Right cardiac atrium (tissue), 5 donors: ENCODE measurements around the gene SMIM28. TPM values are rescaled to one million over a fixed set of nuclear protein-coding genes. Genes with fewer than 3 reads are reported as not detected.

Experiments
- ATAC-seq, 2 donors: fragments of 200-7000 bp; cut with Tn5 transposase; one replicate each; pipeline versions ENCODE4 v1.8.0 to v1.9.1; 2020; ENCODE audit warnings: moderate library complexity in 2 of 2, mild to moderate bottlenecking in 1 of 2
- DNase-seq, 3 donors: peaks; one replicate each; pipeline ENCODE4 v3.0.0-alpha.2; 2020
- H3K27ac ChIP-seq: one replicate; pipeline ENCODE4 v1.5.1; 2013; ENCODE audit warnings: mild to moderate bottlenecking, low read length, control low read depth, moderate library complexity
- H3K27me3 ChIP-seq: one replicate; pipeline ENCODE4 v1.6.1; 2013; ENCODE audit not compliant: control insufficient read depth, insufficient read depth
- H3K4me1 ChIP-seq: one replicate; pipeline ENCODE4 v1.6.1; 2013; ENCODE audit warnings: low read length; ENCODE audit not compliant: control insufficient read depth, insufficient read depth
- H3K4me3 ChIP-seq: one replicate; pipeline ENCODE4 v1.5.1; 2013; ENCODE audit warnings: low read length, control low read depth
- H3K9me3 ChIP-seq: one replicate; pipeline ENCODE4 v1.6.1; 2013; ENCODE audit warnings: low read length; ENCODE audit not compliant: control insufficient read depth
- WGBS: extraction: QIAGEN DNeasy Blood & Tissue Kit; methylation state at CpG from one replicate; pipeline ENCODE4 v1.1.7; 2013; 5-methylcytosine and 5-hydroxymethylcytosine counted together
- intact Hi-C, 4 donors: fragments of 100-400 bp; cut with DNase I; formaldehyde crosslinking; loops; one replicate each; pipeline versions ENCODE4 v1.11.0 to v1.14.0; 2022 to 2023
- long read RNA-seq, 4 donors: library from polyadenylated mRNA; unstranded; transcript quantifications; one replicate each; pipeline ENCODE4 v2.0.0, GENCODE V29; 2020 to 2021
- polyA plus RNA-seq: library from polyadenylated mRNA; stranded (reverse); fragments of 200-250 nt; gene quantifications from one replicate; pipeline ENCODE4 v1.2.3, GENCODE V29; 2013
- total RNA-seq, 4 donors: library from RNA; stranded (reverse); fragmentation: NEBNext Ultra II Directional; extraction: Animal tissue kit (Norgen Biotek cat#: 25700); gene quantifications; one replicate each; pipeline ENCODE4 v1.2.1, GENCODE V29; 2021
- donor health status: healthy with polysubstance abuse.
- donor health status: DM: no; HTN: yes; CAD: no.
- donor health status: DM: no; HTN: no; CAD: no.
- donor health status: DM: no; HTN: yes; CAD: no; lungs with severe emphysema.
- donor health status: DM: yes; HTN: yes; CAD: no.

The SMIM28 gene
- total RNA-seq (not detected), polyA plus RNA-seq (not detected)
- long read RNA-seq, donor 1 = 0 reads
- long read RNA-seq, donor 2 = 0 reads
- long read RNA-seq, donor 3 = 0 reads
- long read RNA-seq, donor 4 = 0 reads

DNA sequence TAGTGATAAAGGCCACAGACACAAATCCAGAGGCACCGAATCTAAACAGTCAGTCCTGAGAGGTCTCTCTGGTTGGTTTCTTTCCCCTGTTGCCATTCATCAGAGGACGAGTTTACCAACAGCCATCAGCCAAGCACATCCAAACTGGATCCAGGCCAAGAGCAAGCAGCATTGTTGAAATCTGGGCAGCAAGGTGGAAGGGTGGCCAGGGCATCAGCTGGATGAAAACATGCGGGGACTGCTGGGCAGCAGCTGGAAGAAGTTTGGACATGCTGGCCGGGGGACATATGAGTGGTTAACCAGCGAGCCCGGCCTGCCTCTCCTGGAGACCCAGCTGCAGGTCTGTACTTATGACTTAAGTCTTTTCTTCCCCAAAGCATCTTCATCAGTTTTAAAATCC lies at the start of gene SMIM28:
Gene SMIM28, plus strand, starts transcription at position 62 of the 400 bp plus-strand sequence. Its CDS starts 168 bp downstream, at position 230.
- H3K4me1 ChIP-seq = no peaks in the 10 kb centered on the region
- no peaks in the 10 kb centered on the region for H3K27me3 ChIP-seq
- no peak for DNase-seq
- 85% methylated on average over 6 of the region's 6 CpGs for WGBS
- no peaks in the 10 kb centered on the region for H3K9me3 ChIP-seq
- no peak within 1 kb of the TSS for H3K4me3 ChIP-seq
- no peak within 1 kb of the TSS for H3K27ac ChIP-seq
- no peak for ATAC-seq
- intact Hi-C loops = no loop called here

DNA sequence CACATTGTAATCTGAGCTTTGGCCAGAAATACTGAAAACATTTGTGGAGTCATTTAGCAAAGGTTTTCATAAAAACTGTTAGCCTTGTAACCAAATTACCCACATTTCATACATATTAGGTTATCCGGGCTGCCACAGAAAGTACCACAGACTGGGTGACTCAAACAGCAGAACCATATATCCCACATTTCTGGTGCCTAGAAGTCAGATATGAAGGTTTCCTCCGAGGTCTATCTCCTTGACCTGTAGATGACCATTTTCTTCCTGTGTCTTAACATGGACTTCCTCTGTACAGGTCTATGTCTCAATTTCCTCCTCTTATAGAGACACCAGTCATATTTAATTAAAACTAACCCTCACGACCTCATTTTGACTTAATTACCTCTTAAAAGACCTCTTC lies 49.5 kb upstream of the SMIM28 start:
- WGBS = 64% methylated on average over 3 of the region's 3 CpGs
- H3K4me1 ChIP-seq = no peaks in the 10 kb centered on the region
- H3K27me3 ChIP-seq = no peaks in the 10 kb centered on the region
- ATAC-seq (no peak), DNase-seq (no peak)
- no peak overlapping the region for H3K4me3 ChIP-seq
- H3K9me3 ChIP-seq = no peaks in the 10 kb centered on the region
- intact Hi-C loops = no loop called here
- H3K27ac ChIP-seq = no peak overlapping the region

- DNase-seq (no peak), ATAC-seq (no peak)
- WGBS = 96% methylated on average over 1 of the region's 1 CpG
- Histone ChIP-seq H3K27me3 (no peaks in the 10 kb centered on the region), H3K9me3 (no peaks in the 10 kb centered on the region), H3K4me3 (no peak overlapping the region), H3K4me1 (no peaks in the 10 kb centered on the region), H3K27ac (no peak overlapping the region)
- intact Hi-C loops = no loop called here
These were observed 46.9 kb upstream of the SMIM28 start for GRCh38 chr6:138330763-138331162.

DNA sequence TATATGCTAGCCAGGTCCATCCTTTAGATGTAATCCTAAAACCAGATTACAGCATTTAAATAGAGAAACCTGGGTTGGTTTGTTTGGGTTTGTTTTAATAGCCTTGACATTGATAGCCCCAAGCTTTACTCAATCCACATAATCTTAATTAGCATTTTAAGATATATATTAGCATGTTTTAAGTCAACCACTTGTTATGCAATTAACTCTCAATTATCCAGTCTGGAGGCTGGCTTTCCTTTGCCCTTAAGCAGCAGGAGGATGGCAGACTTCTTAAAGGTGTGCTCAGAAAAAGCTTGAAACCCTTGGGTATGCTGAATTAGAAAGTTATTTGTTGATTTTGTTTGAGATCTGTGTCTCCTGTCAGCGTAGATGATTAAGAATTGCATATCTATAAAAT lies 46.3 kb upstream of the SMIM28 start:
- no peak overlapping the region for H3K27ac ChIP-seq
- intact Hi-C loops = no loop called here
- H3K27me3 ChIP-seq = no peaks in the 10 kb centered on the region
- no peaks in the 10 kb centered on the region for H3K4me1 ChIP-seq
- no peak overlapping the region for H3K4me3 ChIP-seq
- DNase-seq = no peak
- no peaks in the 10 kb centered on the region for H3K9me3 ChIP-seq
- 71% methylated on average over 1 of the region's 1 CpG for WGBS
- ATAC-seq = no peak

DNA sequence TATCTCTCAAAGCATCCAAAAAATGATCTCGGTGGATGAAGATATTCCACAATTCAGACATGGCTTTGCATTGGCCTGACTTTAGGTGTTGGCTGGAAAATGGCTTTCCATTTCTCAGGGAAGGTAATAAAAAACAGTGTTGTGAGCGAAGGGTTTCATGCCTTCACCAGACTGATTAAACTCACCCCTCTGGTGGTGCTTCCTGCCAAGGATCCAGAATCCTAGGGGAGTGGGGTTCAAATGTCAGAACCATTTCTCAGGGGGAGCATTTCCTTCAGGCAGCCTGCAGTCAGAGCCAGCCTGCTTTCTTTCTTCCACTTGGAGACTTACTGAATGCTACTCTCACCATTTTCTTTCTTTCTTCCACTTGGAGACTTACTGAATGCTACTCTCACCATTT lies 45.7 kb upstream of the SMIM28 start:
- ATAC-seq = no peak
- intact Hi-C loops = no loop called here
- DNase-seq = no peak
- Histone ChIP-seq H3K27ac (no peak overlapping the region), H3K4me1 (no peaks in the 10 kb centered on the region), H3K9me3 (no peaks in the 10 kb centered on the region), H3K27me3 (no peaks in the 10 kb centered on the region), H3K4me3 (no peak overlapping the region)
- WGBS = 59% methylated on average over 2 of the region's 2 CpGs

DNA sequence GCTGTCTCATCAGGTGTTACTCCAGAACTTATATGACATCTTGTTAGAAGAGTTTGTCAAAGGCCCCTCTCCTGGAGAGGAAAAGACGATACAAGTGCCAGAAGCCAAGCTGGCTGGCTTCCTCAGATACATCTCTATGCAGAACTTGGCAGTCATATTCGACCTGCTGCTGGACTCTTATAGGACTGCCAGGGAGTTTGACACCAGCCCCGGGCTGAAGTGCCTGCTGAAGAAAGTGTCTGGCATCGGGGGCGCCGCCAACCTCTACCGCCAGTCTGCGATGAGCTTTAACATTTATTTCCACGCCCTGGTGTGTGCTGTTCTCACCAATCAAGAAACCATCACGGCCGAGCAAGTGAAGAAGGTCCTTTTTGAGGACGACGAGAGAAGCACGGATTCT lies 43.7 kb upstream of the SMIM28 start:
- intact Hi-C loops = no loop called here
- no peaks in the 10 kb centered on the region for H3K27me3 ChIP-seq
- ATAC-seq (peak; percentile 32 to 61), DNase-seq (peak in 1 of 3 donors; percentile 56)
- H3K4me1 ChIP-seq = no peaks in the 10 kb centered on the region
- H3K9me3 ChIP-seq = no peaks in the 10 kb centered on the region
- no peak overlapping the region for H3K27ac ChIP-seq
- H3K4me3 ChIP-seq = no peak overlapping the region
- WGBS = 75% methylated on average over 14 of the region's 14 CpGs

DNA sequence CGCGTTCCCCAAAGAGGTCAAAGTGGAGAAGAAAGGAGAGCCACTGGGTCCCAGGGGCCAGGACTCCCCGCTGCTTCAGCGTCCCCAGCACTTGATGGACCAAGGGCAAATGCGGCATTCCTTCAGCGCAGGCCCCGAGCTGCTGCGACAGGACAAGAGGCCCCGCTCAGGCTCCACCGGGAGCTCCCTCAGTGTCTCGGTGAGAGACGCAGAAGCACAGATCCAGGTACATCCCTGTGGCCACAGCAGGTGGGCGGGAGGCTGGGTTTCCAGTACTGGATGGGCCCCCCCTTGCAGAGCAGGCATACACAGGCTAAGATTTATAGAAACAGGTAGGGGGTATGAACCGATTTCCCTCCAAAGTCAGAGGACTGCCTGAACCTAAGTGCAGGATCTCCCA lies 42.7 kb upstream of the SMIM28 start:
- DNase-seq (no peak), ATAC-seq (no peak)
- no peaks in the 10 kb centered on the region for H3K27me3 ChIP-seq
- no peaks in the 10 kb centered on the region for H3K4me1 ChIP-seq
- H3K9me3 ChIP-seq = no peaks in the 10 kb centered on the region
- 92% methylated on average over 14 of the region's 14 CpGs for WGBS
- intact Hi-C loops = no loop called here
- H3K4me3 ChIP-seq = no peak overlapping the region
- H3K27ac ChIP-seq = no peak overlapping the region

DNA sequence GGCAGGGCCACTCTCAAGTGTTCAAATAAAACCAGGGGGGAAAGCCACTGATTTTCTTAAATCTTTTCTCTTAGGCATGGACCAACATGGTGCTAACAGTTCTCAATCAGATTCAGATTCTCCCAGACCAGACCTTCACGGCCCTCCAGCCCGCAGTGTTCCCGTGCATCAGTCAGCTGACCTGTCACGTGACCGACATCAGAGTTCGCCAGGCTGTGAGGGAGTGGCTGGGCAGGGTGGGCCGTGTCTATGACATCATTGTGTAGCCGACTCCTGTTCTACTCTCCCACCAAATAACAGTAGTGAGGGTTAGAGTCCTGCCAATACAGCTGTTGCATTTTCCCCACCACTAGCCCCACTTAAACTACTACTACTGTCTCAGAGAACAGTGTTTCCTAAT lies 41.5 kb upstream of the SMIM28 start:
- WGBS = 87% methylated on average over 8 of the region's 8 CpGs
- intact Hi-C loops = no loop called here
- no peaks in the 10 kb centered on the region for H3K9me3 ChIP-seq
- no peaks in the 10 kb centered on the region for H3K27me3 ChIP-seq
- DNase-seq = no peak
- no peak overlapping the region for H3K27ac ChIP-seq
- H3K4me3 ChIP-seq = no peak overlapping the region
- no peak for ATAC-seq
- H3K4me1 ChIP-seq = no peaks in the 10 kb centered on the region

- Histone ChIP-seq H3K27me3 (no peaks in the 10 kb centered on the region), H3K9me3 (no peaks in the 10 kb centered on the region), H3K27ac (no peak overlapping the region), H3K4me1 (no peaks in the 10 kb centered on the region), H3K4me3 (no peak overlapping the region)
- intact Hi-C loops = no loop called here
- DNase-seq = no peak
- 90% methylated on average over 4 of the region's 4 CpGs for WGBS
- no peak for ATAC-seq
These were observed 40.6 kb upstream of the SMIM28 start for GRCh38 chr6:138337076-138337475.

- ATAC-seq = no peak
- WGBS = 64% methylated on average over 1 of the region's 1 CpG
- Histone ChIP-seq H3K4me3 (no peak overlapping the region), H3K9me3 (no peaks in the 10 kb centered on the region), H3K27me3 (no peaks in the 10 kb centered on the region), H3K4me1 (no peaks in the 10 kb centered on the region), H3K27ac (no peak overlapping the region)
- DNase-seq = no peak
- intact Hi-C loops = no loop called here
These were observed 38.7 kb upstream of the SMIM28 start for GRCh38 chr6:138339024-138339423.

GRCh38 chr6:138341176-138341575 lies 36.5 kb upstream of the SMIM28 start:
- intact Hi-C loops = no loop called here
- H3K27me3 ChIP-seq = no peaks in the 10 kb centered on the region
- no peak overlapping the region for H3K27ac ChIP-seq
- WGBS = 81% methylated on average over 1 of the region's 1 CpG
- ATAC-seq = no peak
- H3K4me3 ChIP-seq = no peak overlapping the region
- no peak for DNase-seq
- H3K4me1 ChIP-seq = no peaks in the 10 kb centered on the region
- no peaks in the 10 kb centered on the region for H3K9me3 ChIP-seq

DNA sequence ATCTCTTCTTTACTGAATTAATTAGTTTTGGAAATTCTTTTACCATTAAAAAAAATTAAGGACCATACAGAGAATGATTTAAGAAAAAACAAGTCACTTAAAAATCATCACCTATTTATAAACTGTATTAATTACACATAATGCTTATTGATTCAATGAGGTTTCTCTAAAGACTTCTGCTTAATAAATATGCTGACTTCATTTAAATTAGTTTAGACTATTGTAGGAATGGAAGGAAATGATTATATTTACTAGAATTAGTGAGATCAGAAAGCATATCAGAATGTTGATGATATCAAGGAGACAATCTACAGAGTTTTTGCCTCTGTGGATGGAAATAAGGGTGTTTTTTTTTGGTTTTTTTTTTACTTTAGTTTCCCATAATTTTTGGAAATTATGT lies 34.6 kb upstream of the SMIM28 start:
- no peak for DNase-seq
- H3K27ac ChIP-seq = no peak overlapping the region
- H3K27me3 ChIP-seq = no peaks in the 10 kb centered on the region
- no peaks in the 10 kb centered on the region for H3K9me3 ChIP-seq
- no peak overlapping the region for H3K4me3 ChIP-seq
- H3K4me1 ChIP-seq = no peaks in the 10 kb centered on the region
- no peak for ATAC-seq
- intact Hi-C loops = no loop called here
